GM21367 (cell line): ENCODE results near the gene TREH.
"Not testable (repeated sequence)": the region's sequence is repeated elsewhere in the genome, so short reads cannot be mapped to it uniquely, and the experiment has no call there.

ENCODE experiments used
- ATAC-seq: cut with Tn5 transposase; IDR thresholded peaks from one replicate; pipeline ENCODE4 v1.9.1; 2021; ENCODE audit not compliant: unreplicated experiment

Gene TREH, protein sequence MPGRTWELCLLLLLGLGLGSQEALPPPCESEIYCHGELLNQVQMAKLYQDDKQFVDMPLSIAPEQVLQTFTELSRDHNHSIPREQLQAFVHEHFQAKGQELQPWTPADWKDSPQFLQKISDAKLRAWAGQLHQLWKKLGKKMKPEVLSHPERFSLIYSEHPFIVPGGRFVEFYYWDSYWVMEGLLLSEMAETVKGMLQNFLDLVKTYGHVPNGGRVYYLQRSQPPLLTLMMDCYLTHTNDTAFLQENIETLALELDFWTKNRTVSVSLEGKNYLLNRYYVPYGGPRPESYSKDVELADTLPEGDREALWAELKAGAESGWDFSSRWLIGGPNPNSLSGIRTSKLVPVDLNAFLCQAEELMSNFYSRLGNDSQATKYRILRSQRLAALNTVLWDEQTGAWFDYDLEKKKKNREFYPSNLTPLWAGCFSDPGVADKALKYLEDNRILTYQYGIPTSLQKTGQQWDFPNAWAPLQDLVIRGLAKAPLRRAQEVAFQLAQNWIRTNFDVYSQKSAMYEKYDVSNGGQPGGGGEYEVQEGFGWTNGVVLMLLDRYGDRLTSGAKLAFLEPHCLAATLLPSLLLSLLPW

DNA sequence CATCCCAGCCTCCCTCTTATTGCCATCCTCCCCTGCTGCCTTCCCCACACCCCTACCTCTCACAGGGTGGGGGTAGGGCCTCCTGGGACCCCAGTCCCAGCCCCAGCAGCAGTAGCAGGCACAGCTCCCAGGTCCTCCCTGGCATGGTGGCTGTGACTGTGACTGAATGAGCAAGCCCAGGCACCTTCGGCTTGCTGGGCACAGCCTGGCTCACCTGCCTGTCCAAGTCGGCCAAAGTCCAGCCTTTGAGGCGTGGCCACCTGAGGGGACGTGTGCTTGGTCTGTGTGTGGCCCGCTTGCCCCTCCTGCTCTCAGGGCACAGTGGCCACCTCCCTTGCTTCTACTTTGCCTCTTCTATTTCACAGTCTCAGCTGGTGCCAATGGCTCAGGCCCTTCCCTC, at the start of gene TREH:
Gene TREH (minus strand): TSS at position 168 of the 400 bp plus-strand sequence. CDS start 23 bp downstream, at position 145.
- no peak for ATAC-seq

DNA sequence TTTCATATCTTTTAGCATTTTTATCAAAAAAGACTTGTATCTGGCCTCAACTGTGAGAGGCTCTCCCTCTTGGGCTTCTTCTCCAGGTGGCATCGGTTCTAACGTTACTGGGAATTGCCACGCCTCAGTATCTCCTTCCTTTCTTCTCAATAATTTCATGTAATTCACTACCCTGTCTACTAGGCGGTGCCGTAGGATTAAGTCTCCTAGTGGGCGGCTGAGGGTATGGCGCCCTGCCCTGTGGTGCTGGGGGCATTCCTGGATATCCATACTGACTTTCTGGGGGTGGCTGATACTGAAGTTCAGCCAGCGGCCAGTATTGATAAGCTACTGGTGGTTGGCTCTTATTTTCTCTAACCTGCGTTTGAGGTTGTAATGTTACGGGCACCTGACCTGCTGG, 48.7 kb upstream of the TREH start:
- not testable (repeated sequence) for ATAC-seq

DNA sequence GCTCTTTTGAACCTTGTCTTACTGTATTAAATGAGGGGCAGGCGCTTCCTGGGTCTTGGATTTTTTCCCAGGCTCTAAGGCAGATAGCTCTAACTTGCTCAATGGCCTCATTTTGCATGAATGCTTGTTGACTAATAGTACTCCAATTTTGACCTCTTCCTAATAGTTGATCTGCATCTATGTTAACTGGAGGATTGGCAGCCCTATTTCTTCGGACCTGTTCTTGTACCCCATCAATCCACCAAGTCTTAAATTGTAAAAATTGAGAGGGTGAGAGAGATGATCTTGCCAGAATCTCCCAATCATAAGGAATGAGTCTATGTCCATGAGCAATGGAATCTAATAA, 48.2 kb upstream of the TREH start:
- ATAC-seq = not testable (repeated sequence)

DNA sequence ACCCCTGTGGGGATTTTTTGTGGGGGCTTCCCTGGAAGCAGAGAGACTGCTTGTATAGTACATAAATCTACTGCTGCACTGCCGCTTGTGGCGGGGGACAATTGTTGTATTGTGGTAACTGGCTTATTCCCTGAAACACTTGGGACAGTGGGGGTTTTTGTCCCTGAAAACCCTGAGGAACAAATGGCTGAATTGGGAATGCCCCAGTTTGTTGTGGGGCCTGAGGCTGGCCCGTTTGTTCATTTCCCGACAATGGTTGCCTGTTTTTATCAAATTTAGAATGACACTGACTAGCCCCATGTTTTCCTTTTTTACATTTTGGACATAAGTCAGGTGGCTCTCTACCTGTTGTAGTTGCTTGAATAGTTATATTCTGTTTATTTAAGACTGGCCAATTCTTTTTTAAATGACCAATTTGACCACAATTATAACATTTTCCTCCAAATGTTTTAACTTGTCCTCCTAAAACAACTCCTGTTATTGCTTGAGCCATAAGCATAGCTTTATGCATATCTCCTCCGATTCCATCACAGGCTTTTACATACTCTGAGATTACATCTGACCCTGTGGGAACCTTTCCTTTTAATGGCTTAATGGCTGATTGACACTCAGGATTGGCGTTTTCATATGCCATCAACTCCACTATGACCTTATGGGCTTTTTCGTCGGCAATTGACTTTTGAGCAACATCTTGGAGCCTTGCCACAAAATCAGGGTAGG, 47.7 kb upstream of the TREH start:
- not testable (repeated sequence) for ATAC-seq

DNA sequence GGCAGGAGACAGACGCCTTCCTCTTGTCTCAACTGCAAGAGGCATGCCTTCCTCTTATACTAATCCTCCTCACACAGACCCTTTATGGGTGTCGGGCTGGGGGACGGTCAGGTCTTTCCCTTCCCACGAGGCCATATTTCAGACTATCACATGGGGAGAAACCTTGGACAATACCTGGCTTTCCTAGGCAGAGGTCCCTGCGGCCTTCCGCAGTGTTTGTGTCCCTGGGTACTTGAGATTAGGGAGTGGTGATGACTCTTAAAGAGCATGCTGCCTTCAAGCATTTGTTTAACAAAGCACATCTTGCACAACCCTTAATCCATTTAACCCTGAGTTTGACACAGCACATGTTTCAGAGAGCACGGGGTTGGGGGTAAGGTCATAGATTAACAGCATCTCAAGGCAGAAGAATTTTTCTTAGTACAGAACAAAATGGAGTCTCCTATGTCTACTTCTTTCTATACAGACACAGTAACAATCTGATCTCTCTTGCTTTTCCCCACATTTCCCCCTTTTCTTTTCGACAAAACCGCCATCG, 42.1 kb upstream of the TREH start:
- not testable (repeated sequence) for ATAC-seq

DNA sequence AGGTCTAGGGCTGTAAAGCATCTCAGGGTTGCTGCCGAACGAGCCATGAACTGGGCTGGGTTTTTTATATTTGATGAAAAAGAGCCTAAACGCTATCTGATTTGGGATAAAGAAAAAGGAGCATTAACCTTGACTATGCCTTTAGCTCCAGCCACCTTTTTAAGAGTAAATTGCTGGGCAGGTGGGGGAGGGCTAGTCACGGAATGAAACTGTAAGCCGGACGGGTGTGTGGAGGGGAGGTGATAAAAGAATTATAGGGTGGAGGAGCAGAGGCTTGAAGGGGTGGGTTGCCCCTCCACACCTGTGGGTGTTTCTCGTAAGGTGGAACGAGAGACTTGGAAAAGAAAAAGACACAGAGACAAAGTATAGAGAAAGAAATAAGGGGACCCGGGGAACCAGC, 41.3 kb upstream of the TREH start:
- ATAC-seq = not testable (repeated sequence)

DNA sequence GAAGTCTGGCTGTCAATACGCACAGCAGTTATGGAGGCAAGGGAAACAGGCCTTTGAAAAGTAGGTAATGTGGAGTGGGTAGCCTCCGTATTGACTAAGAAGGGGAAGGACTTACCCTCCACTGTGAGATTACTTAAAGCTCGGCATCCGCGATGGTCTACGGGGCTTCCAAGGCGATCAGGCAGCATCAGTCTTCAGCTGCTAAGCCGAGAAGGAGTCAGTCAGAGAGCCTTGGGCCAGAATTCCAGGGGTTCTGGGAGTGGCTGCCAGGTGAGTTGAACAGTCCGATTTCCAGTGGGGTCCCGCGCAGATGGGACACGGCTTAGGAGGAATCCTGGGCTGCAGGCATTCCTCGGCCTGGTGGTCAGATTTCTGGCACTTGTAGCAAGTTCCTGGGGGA, 40.6 kb upstream of the TREH start:
- ATAC-seq = not testable (repeated sequence)

DNA sequence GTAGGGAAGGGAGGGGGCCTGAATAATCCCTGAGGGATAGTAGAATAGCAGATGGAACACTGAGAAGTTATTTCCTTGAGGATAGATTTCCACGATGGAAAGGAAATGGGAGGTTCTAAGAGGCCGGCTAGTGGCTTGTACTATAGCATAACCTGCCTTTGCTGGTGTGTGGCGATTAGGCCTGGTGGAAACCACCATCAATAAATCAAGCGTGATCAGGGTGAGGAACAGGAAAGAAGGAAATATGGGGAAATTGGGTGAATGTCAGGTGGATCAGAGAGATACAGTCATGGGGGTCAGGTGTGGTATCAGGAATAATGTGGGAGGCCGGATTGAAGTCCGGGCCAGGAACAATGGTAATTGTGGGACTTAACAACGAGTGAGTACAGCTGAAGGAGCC, 39.1 kb upstream of the TREH start:
- not testable (repeated sequence) for ATAC-seq

DNA sequence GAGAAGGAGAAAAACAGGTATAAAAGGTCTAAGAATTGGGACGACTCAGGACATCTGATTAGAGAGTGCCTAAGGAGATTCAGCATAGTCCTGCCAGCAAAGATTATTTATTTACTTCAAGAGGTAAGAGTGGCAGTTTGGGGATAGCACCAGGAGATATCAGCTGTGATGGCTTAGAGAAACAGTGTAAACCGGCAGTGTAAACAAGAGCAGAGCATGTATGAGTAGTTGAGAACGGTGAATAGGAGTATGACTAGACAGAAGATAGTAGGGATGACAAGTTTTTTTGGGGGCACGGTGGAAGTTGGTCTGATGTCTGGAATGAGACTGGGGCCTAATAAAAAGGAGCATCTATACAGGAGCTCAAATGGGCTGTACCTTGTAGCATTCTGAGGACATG, 38.3 kb upstream of the TREH start:
- ATAC-seq = not testable (repeated sequence)

DNA sequence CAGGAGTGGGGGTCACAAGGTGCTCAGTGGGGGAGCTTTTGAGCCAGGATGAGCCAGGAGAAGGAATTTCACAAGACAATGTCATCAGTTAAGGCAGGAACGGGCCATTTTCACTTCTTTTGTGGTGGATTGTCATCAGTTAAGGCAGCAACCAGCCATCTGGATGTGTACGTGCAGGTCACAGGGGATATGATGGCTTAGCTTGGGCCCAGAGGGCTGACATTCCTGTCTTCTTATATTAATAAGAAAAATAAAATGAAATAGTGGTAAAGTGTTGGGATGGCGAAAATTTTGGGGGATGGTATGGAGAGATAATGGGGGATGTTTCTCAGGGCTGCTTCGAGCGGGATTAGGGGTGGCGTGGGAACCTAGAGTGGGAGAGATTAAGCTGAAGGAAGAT, 37.8 kb upstream of the TREH start:
- ATAC-seq = not testable (repeated sequence)

DNA sequence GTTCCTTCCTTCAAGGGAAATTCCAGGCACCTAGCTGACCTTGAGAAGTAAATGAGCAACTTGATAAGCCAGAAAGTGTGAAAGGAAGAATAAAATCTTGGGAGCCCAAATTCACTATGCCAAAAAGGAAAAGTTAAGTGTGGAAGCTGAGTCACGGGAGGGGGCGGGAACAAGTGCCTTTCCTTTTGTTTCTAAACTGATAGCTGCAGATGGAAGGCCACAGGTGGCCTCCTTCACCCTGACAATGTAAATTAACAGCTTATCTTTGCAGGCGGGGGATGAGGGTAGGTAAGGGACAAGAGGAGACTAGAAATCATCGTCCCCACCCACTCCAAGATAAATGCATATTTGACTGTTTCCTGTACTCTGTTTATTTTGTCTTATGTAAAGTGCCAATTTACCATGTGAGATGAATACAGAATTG, 36.4 kb upstream of the TREH start:
- no peak for ATAC-seq

DNA sequence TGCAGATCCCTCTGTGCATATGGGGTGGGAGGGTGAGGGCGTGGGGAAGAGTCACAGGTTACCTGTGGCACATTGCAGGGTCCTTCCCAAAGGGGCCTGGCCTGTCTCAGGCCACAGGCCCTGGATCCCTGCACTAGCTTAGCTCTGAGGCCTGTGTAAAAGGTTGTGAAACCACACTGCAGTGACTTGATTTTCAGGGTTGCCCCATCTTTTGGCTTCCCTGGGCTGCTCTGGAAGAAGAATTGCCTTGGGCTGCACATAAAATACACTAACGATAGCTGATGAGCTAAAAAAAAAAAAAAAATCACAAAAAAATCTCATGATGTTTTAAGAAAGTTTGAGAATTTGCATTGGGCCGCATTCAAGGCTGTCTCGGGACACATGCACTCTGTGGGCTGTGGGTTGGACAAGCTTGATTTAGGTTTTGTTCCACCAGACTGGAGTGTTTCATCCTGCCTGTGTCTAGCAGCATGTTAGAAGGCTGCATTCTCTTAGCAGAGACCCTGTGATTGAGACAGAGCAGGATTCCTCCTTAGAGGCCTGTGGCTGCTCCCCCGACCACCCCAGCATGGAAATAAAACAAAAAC, 35.9 kb upstream of the TREH start:
- no peak for ATAC-seq

DNA sequence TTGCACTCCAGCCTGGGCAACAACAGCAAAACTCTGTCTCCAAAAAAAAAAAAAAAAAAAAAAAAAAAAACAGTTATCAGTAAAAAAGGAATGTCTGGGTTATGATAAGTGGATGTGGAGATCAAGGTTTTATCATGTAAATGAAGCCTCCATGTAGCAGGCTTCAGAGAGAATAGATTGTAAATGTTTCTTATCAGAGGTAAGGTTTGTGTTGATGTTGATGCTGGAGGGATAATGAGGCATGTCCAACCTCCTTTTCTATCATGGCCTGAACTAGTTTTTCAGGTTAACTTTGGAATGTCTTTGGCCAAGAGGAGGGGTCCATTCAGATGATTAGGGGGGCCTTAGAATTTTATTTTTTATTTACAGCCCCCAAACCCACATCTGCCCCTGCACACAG, 35.4 kb upstream of the TREH start:
- ATAC-seq = no peak

DNA sequence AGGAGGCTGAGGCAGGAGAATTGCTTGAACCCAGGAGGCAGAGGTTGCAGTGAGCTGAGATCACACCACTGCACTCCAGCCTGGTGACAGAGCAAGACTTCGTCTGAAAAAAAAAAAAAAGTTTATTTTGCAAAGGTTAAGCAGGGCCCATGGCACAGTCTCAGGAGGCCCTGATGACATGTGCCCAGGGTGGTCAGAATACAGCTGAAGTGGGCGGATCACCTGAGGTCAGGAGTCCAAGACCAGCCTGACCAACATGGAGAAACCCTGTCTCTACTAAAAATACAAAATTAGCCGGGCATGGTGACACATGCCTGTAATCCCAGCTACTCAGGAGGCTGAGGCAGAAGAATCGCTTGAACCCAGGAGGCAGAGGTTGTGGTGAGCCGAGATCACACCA, 35.0 kb upstream of the TREH start:
- not testable (repeated sequence) for ATAC-seq

DNA sequence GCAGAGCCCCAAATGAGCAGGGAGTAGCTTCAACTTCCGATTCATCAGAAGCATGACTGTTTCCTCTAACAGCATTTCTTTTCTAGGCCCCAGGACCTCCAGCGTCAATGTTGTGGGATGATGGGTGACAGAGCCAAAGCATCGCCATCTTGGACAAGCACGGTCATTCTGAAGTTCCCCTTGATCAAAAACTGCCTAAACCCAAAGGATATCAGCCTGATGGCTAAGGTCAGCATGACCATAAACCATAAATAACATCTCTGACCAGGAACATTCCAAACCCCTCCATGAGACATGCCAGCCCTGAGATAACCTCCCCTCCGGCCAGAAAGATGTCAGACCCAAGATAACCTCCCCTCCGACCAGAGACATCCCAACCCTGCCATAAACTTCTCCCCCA, 28.8 kb upstream of the TREH start:
- ATAC-seq = no peak

DNA sequence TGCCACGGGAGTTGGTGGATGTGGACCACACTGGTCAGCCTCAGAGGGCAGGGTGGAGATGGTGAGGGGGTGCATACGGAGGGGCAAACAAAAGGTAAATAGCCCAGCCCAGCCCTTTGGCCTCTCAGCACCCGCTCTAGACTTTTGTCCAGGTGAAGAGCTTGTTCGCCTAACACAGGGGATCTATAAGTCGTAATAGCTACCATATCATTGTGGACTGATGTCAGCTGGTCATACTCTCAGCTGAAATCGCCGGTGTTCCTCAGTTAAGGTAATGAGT, 27.0 kb upstream of the TREH start:
- no peak for ATAC-seq

DNA sequence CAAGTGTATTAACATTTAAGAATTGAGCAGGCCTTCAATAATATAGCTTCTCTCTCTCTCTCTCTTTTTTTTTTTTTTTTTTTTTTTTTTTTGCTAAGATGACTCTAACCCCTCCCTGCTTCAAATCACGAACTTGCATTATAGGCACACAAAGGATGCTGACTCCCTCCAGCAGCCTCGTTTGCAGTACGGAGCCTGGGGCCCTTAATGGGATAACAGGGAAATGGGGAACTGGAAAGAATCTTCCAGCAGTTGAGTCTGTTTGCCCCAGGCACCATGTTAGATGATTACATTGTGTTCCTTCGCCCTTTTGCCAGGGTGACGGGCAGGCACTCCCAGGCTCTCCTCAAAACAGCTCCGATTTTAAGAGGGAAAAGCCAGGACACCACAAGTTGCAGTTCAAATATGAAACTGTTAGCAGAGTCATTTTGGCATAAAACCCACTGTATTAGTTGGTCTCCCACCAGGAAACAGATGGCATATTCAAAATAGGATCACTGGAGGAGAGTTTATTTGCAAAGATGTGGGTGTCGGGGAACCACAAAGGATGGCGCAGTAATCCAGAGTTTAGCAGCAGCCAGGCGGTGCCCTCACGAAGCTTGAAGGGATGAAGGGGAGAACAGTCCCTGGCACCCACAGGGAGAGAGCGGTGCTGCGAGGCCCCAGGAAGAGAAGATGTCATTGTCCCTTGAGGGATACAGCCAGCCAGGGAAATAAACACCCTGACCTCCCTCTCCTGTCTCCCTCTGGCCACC, 26.5 kb upstream of the TREH start:
- ATAC-seq = no peak

DNA sequence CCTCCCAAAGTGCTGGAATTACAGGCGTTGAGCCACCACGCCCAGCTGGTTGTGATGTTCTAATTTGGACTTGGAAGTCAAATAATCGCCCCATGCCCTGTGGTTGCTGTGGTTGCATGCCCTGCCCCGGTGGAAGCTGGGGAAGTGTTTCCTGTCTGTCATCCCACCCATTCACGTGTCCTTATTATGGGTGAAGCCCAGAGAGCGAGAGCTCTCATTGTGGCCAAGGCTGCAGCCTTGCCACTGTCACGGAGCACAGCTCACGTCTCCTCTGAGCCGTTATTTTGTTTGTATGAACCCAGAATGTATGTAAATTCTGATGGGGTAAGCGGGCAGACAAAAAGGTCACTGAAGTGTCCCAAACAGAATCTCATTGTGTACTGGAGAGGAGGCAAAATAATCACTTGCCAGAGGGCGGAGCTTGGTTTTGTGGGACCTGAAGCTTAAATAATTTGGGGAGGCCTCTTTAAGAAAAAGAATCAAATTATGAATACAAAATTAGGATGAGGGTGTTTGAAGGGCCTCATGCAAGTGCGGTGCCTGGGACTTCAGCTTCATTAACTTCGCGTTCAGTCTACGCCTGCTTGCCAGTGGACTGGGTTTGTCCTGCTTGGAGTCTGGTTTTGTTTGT, 25.8 kb upstream of the TREH start:
- ATAC-seq = no peak

DNA sequence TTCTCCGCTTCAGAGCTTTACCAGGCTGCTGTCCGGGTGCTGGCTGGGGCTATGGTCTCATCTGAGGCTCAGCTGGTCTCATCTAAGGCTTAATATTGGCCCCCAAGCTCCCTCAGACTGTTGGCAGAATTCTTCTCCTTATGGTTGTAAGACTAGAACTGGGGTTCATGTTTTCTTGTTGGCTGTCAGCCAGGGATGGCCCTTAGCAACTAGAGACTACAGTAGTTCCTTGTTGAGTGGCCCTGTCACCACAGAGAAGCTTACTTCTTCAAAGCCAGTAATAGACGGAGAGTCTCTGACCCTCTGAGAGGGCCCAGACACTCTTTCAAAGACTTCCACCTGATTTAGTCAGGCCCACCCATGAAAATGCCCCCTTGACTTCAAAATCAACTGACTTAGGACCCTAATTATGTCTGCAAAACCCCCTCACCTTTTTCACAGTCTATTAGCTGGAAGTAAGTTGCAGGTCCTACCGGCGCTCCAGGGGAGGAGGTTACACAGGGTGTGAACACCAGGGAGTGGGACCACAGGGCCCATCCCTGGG, 24.2 kb upstream of the TREH start:
- no peak for ATAC-seq
